Ecto neural progenitor cell (in vitro differentiated cells): ENCODE results near the gene TNFRSF14.
"Not testable (repeated sequence)": the region's sequence is repeated elsewhere in the genome, so short reads cannot be mapped to it uniquely, and the experiment has no call there.

Experiments used
- DNase-seq: peaks from one replicate; pipeline ENCODE4 v3.0.0-alpha.2; 2018; ENCODE audit warnings: low spot score

TNFRSF14 gene

GRCh38 chr1:2554621-2555387, 1.4 kb upstream of the TNFRSF14 start:
- DNase-seq: no peak

DNA sequence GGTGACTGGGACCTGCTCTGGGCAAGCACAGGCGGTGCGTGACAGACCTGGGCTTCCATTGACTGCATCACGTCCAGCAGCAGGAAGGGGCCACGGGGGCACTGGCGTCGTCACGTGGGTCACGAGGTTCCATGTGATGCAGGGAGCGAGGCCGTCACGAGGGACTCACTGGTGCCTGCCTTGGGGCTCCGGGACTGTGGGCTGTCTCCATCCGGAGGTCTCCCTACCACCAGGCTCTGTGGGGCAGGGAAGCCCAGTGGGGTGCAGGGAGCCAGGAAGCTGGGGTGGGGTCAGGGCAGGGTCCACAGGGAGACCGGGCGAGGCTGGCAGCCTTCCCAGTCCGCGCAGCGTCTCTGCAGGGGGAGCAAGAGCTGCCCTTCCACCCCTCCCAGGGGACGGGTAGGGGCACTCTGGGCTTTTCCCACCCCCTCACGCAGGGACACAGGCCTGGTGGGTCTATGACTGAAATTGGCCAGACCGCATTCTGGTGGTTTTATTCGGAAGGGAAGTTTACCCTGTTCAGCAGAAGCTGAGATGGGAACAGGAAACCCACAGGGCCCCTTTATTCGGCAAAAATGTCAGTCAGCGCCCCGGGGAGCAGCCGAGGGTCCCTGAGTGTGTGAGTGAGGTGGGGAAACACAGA, 416 bp upstream of the TNFRSF14 start:
- no peak for DNase-seq

DNA sequence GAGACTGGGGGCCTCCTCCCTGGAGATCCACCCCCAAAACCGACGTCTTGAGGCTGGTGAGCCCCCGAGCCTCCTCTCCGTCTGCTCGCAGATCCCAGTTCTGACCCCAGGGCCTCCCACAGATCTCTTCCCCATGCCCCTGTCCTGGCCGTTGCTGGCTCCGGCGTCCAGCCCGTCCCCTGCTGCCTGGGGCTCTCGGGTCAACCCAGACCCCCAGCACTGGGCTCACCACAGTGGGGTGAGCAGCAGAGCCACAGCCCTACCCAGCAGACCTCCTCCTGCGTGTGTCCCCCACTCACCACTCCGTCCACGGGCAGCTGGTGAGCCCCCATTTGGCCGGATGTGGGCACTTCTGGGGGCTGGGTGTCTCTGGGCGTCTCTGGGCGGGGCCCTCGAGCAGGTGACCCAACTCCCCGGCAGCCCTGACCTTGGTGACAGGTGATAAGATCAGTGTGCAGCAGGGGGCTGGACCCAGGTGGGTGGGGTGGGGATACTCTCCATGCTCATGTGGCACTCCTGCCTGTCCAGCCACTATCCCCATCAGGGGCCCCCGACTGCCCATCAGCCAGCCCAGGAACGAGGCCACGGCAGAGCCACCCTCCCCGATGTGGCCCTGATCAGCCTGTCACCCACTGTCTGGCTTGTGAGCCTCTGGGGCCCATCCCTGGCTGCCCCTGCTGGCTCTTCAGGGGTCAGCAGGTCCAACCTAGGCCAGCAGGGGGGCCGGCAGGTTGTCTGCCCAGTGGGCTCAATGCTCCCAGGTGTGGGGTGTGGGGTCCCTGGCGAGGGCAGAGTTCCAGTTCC, 709 bp downstream of the TNFRSF14 start:
- no peak for DNase-seq

DNA sequence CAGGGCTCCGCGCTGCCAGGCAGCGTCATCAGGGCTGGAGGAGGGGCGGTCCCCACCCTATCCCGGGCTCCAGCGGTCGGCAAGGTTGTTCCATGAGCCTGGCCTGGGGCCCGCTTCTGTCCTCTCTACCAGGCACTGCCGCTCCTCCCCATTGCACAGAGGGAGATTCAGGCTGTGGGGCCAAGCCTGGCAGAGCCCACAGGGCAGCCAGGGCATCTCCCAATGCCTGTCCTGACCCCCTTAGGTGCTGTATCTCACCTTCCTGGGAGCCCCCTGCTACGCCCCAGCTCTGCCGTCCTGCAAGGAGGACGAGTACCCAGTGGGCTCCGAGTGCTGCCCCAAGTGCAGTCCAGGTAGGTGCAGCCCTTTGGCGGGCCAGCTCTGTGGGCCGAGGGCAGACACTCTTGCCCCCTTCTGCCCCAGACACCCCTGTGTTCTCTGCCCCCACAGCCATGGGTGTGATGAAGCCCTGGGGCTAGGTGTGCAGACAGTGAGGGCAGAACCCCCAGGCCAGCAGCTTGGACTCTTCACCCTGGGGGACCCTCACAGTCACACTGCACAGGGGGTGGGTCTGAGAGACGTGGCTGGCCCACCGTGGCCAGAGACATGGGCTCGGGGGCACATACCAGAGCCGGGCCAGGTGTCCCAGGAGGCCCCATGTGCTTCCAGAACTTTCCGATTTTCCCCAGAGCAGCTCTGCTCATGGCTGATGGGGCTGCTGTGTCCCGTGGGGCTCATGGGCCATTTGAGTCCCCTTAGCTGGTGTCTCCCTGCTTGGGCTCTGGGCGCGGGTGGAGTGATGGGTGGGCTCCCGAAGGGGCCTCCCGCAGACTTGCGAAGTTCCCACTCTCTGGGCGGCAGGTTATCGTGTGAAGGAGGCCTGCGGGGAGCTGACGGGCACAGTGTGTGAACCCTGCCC, 1.6 kb downstream of the TNFRSF14 start:
- DNase-seq: no peak

- no peak for DNase-seq
Measured at GRCh38 chr1:2558420-2558819, 2.2 kb downstream of the TNFRSF14 start.

DNA sequence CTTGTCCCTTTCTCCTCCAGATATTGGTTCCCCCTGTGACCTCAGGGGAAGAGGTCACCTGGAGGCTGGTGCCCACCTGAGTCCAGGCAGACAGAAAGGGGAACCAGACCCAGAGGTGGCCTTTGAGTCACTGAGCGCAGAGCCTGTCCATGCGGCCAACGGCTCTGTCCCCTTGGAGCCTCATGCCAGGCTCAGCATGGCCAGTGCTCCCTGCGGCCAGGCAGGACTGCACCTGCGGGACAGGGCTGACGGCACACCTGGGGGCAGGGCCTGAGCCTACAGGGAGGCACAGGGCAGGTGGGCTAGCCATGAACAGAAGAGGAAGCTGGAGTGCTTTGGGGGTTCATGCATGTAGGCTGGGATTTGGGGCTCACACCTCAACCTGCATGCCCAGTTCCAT, 2.7 kb downstream of the TNFRSF14 start:
- DNase-seq: no peak

DNA sequence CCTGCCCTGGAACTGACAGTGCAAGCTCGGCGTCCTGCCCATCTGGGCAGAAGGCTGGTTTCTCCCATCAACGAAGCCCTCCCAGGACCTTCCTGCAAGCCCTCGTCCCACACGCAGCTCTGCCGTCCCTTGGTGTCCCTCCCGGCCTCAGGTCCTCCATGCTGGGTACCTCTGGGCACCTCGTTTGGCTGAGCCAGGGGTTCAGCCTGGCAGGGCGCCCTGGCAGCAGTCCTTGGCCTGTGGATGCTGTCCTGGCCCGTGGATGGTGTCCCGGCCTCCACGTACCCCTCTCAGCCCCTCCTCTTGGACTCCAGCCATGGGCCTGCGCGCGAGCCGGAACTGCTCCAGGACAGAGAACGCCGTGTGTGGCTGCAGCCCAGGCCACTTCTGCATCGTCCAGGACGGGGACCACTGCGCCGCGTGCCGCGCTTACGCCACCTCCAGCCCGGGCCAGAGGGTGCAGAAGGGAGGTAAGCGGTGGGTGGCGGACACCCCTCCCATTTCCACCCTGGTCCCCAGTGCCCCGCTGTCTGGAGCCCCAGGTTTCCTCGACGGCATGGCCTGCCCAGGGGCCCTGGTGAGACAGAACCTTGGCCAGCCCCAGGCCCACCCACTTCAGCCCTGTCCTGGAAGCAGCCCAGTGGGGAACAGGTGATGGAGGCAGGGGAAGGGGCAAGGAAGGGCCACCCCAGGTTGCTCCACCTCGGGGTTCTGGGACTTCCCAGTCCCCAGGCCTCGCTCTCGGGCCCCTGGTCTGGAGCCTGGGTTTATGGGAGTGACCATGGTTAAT, 3.5 kb downstream of the TNFRSF14 start:
- DNase-seq: no peak

DNA sequence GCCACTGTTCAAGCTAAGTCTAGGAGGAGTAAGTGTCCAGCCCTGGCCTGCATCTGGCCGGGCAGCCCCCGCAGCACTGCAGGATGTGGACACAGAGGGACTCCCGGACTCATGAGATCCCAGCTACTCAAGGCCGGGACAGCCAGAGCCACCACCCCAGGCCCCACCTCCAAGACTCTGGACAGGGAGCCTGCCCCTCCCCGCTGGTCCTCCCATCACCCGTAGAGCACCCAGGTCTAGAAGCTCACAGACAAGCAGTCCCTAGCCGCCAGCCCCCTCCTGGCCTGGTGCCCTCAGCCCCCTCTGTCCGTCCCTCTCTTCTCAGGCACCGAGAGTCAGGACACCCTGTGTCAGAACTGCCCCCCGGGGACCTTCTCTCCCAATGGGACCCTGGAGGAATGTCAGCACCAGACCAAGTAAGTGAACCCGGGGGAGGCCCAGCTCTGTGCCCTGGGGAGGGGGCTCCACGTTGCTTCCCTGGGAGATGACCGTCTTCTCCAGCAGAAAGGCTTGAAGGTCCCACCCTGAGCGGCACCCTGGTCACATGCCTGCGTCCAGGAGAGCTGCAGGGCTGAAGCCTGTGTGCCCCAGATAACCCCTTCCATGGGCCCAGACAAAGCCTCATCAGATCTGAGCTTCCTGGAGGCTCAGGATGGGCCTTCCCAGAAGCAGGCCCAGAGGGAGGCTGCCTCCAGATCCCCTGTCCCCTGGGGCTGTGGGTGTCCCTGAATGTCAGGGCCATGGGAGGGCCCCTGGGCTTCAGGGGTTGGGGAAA, 4.3 kb downstream of the TNFRSF14 start:
- DNase-seq: no peak

GRCh38 chr1:2561446-2561845, 5.3 kb downstream of the TNFRSF14 start:
- no peak for DNase-seq

GRCh38 chr1:2561898-2562895, 6.0 kb downstream of the TNFRSF14 start:
- no peak for DNase-seq

DNA sequence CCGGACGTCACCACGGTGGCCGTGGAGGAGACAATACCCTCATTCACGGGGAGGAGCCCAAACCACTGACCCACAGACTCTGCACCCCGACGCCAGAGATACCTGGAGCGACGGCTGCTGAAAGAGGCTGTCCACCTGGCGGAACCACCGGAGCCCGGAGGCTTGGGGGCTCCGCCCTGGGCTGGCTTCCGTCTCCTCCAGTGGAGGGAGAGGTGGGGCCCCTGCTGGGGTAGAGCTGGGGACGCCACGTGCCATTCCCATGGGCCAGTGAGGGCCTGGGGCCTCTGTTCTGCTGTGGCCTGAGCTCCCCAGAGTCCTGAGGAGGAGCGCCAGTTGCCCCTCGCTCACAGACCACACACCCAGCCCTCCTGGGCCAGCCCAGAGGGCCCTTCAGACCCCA, 7.0 kb downstream of the TNFRSF14 start:
- DNase-seq: no peak

DNA sequence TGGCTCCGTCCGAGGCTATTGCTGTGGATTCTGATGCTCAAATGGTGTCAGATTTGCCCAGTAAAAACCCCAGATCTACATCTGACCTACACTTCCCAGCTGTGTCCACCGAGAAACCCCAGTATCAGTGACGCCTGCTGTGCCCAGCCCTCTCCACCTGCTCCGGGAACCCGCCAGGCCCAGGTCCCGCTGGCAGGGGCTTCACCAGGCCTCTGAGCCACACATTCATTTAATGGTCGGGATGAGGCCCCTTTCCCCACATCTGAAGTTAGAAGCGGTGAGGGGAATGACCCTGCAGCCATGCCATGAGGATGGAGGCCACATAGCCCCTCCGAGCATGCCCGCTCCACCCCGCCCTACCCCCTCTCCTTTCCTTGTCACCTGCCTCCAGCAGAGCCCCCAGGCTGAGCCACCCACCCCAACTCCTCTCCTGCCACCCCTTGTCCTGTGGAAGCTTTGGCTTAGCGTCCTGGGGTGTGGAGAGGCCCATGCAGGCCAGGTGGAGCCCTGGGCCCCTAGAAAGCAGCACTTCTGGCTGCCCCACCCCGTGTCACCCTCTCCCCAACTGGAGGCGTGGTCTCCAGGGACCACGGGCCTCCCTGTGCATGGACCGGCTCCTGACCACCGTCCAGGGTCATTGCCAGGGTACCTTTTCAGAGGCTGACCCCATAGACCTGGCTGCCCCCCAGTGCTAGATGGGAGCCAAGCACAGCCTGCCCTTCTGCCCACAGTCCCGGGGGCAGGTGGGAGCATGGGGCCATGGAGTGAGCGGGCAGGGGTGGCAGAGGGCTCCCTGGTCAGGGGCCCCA, 8.0 kb downstream of the TNFRSF14 start:
- DNase-seq: no peak

GRCh38 chr1:2564815-2565374, 8.7 kb downstream of the TNFRSF14 start:
- no peak for DNase-seq

- no peak for DNase-seq
Measured at GRCh38 chr1:2566101-2567045, 10.2 kb downstream of the TNFRSF14 start.

- DNase-seq: no peak
Measured at GRCh38 chr1:2567083-2567679, 11.0 kb downstream of the TNFRSF14 start.

- DNase-seq: not testable (repeated sequence)
Measured at GRCh38 chr1:2568187-2568816, 12.1 kb downstream of the TNFRSF14 start.
